ENCODE results near the gene APBA3. TPM values are rescaled to one million over a fixed set of nuclear protein-coding genes. Genes with fewer than 3 reads are reported as not detected.

Gene APBA3
- total and polyA plus RNA-seq, 2 donors from 2014 or later, result 17.1 to 27.5 TPM

- Histone ChIP-seq H3K27me3 (ENCODE audit: control insufficient read depth, insufficient read depth, low read length) (no peaks in the 10 kb centered on the region), H3K27ac (ENCODE audit: low read depth in 2 of 2, low read length in 2 of 2) (no peak overlapping the region), H3K4me1 (ENCODE audit: control insufficient read depth in 2 of 3, insufficient read depth in 2 of 3, low read depth in 1 of 3, low read length in 3 of 3) (no peaks in the 10 kb centered on the region), H3K9ac (ENCODE audit: low read length in 3 of 3) (no peak overlapping the region), H3K36me3 (ENCODE audit: control insufficient read depth in 2 of 3, insufficient read depth in 3 of 3, low read length in 3 of 3) (peaks cover 0 to 3% (median 0%) of the 10 kb centered on the region in 3 donors), H3K9me3 (ENCODE audit: control insufficient read depth in 2 of 3, insufficient read depth in 1 of 3, low read length in 3 of 3) (no peaks in the 10 kb centered on the region), H3K4me3 (ENCODE audit: low read length in 3 of 3) (no peak overlapping the region)
- DNase-seq, result no peak
- FAIRE-seq, result no peak
- TF ChIP-seq CTCF (IDR thresholded peaks at IDR 0.05; ENCODE audit: borderline replicate concordance, extremely low read depth, insufficient read depth), result no peak
- intact Hi-C loops (cut with DNase I), result no loop called here
Measured at GRCh38 chr19:3732108-3732507, 29.4 kb downstream of the APBA3 start.

- H3K4me1 ChIP-seq (ENCODE audit: control insufficient read depth in 2 of 3, insufficient read depth in 2 of 3, low read depth in 1 of 3, low read length in 3 of 3), result no peaks in the 10 kb centered on the region
- no peak overlapping the region for H3K9ac ChIP-seq (ENCODE audit: low read length in 3 of 3)
- H3K9me3 ChIP-seq (ENCODE audit: control insufficient read depth in 2 of 3, insufficient read depth in 1 of 3, low read length in 3 of 3), result no peaks in the 10 kb centered on the region
- H3K27me3 ChIP-seq (ENCODE audit: control insufficient read depth, insufficient read depth, low read length), result no peaks in the 10 kb centered on the region
- intact Hi-C loops (cut with DNase I), result no loop called here
- FAIRE-seq, result no peak
- DNase-seq, result no peak
- H3K4me3 ChIP-seq (ENCODE audit: low read length in 3 of 3), result no peak overlapping the region
- no peak overlapping the region for H3K27ac ChIP-seq (ENCODE audit: low read depth in 2 of 2, low read length in 2 of 2)
- no peaks in the 10 kb centered on the region for H3K36me3 ChIP-seq (ENCODE audit: control insufficient read depth in 2 of 3, insufficient read depth in 3 of 3, low read length in 3 of 3)
- no peak for TF ChIP-seq CTCF (IDR thresholded peaks at IDR 0.05; ENCODE audit: borderline replicate concordance, extremely low read depth, insufficient read depth)
Measured at GRCh38 chr19:3730457-3730958, 31.0 kb downstream of the APBA3 start.

GRCh38 chr19:3725640-3726310 lies 35.7 kb downstream of the APBA3 start:
- intact Hi-C loops (cut with DNase I), result no loop called here
- FAIRE-seq, result no peak
- DNase-seq, result peak; percentile 85 to 91 (median 88)
- no peak overlapping the region for H3K4me3 ChIP-seq (ENCODE audit: low read length in 3 of 3)
- no peaks in the 10 kb centered on the region for H3K27me3 ChIP-seq (ENCODE audit: control insufficient read depth, insufficient read depth, low read length)
- no peak overlapping the region for H3K9ac ChIP-seq (ENCODE audit: low read length in 3 of 3)
- peak overlapping the region in 1 of 2 donors; percentile 16 for H3K27ac ChIP-seq (ENCODE audit: low read depth in 2 of 2, low read length in 2 of 2)
- H3K4me1 ChIP-seq (ENCODE audit: control insufficient read depth in 2 of 3, insufficient read depth in 2 of 3, low read depth in 1 of 3, low read length in 3 of 3), result peaks cover 0 to 3% (median under 1%) of the 10 kb centered on the region in 3 donors
- H3K36me3 ChIP-seq (ENCODE audit: control insufficient read depth in 2 of 3, insufficient read depth in 3 of 3, low read length in 3 of 3), result no peaks in the 10 kb centered on the region
- no peak for TF ChIP-seq CTCF (IDR thresholded peaks at IDR 0.05; ENCODE audit: borderline replicate concordance, extremely low read depth, insufficient read depth)
- no peaks in the 10 kb centered on the region for H3K9me3 ChIP-seq (ENCODE audit: control insufficient read depth in 2 of 3, insufficient read depth in 1 of 3, low read length in 3 of 3)
